ENCODE measurements around the gene ANKRD37.

DNA sequence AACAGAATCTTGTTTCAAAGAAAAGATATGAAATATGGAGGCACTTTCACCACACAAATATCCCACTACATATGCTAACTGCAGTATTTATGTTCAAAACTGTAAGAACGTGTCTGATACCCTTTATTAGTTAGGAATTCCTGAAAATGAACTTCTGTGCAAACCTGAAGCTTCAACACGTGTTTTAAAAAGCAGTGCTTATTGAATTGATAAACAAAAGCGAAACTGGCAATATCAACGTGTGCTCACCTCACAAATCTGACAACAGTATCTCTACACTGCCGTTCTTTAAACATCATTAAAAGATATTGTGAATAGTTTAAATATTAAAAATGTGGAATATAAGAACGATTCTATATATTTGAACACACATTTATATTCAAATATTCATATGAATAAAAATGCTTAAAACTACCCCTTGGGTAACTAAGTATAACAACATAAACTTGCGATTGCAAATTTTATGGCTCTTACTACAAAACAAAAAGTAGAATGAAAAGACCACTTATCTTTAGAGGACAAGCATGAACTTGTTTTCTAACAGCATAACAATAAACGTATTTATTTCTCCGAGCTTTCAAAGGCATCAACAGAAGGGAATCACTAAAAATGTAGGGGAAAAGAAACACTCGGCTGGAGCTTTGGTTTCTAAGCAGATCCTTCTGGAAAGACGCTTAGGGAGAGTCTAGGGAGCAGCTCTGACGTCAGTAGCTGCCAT lies 1.2 kb upstream of the ANKRD37 start, which contains the start of gene LRP2BP:
- TF ChIP-seq, protein P1, sequence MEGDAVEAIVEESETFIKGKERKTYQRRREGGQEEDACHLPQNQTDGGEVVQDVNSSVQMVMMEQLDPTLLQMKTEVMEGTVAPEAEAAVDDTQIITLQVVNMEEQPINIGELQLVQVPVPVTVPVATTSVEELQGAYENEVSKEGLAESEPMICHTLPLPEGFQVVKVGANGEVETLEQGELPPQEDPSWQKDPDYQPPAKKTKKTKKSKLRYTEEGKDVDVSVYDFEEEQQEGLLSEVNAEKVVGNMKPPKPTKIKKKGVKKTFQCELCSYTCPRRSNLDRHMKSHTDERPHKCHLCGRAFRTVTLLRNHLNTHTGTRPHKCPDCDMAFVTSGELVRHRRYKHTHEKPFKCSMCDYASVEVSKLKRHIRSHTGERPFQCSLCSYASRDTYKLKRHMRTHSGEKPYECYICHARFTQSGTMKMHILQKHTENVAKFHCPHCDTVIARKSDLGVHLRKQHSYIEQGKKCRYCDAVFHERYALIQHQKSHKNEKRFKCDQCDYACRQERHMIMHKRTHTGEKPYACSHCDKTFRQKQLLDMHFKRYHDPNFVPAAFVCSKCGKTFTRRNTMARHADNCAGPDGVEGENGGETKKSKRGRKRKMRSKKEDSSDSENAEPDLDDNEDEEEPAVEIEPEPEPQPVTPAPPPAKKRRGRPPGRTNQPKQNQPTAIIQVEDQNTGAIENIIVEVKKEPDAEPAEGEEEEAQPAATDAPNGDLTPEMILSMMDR (IDR thresholded peaks at IDR 0.05; ENCODE audit: insufficient read depth, low read length, poor library complexity, severe bottlenecking): no peak
- TF ChIP-seq EZH2phosphoT487 (conservative IDR thresholded peaks at IDR 0.05; ENCODE audit: low read length): no peak
